ENCODE measurements around the gene CDK1. TPM values are rescaled to one million over a fixed set of nuclear protein-coding genes. Genes with fewer than 3 reads are reported as not detected.

Gene CDK1
- total and polyA plus RNA-seq, 2 of the 8 experiments (the other 6 are each of a cell fraction or from before 2014, with no cell fraction given) = 29.4 to 111 TPM

GRCh38 chr10:60784641-60785040, 6.4 kb downstream of the CDK1 start:
- FAIRE-seq = no peak
- 94% methylated on average over 3 of the region's 3 CpGs; no CpG with 5 or more reads in 1 of the 2 experiments for WGBS, 2 experiments (ENCODE audit: extremely low coverage in 1 of 2, insufficient coverage in 1 of 2, insufficient read length in 1 of 2, insufficient replicate concordance in 2 of 2, low coverage in 1 of 2, low lambda C conversion rate in 2 of 2, missing lambda C conversion rate in 1 of 2)
- peaks cover 4 to 13% of the 10 kb centered on the region in 2 experiments for H4K20me1 ChIP-seq (replicated peaks in 1 of 2; ENCODE audit: control insufficient read depth in 1 of 2, insufficient read depth in 2 of 2, low read length in 2 of 2)

More at GRCh38 chr10:60784641-60785040, 6.4 kb downstream of the CDK1 start:
- peaks cover 14 to 100% of the 10 kb centered on the region in 2 experiments; a peak in 3 of 4 replicates for H3K79me2 ChIP-seq (ENCODE audit: control insufficient read depth in 1 of 2, insufficient read depth in 2 of 2, low read length in 2 of 2)
- H3K56ac ChIP-seq (replicated peaks; ENCODE audit: insufficient read length, low read depth, low read length) = no peak overlapping the region
- no peak overlapping the region for H3K4ac ChIP-seq (replicated peaks; ENCODE audit: insufficient read length, low read depth, low read length)
- H3K4me3 ChIP-seq (ENCODE audit: extremely low read depth in 1 of 4, insufficient read depth in 2 of 4, low read depth in 3 of 4, low read length in 4 of 4) = no peak overlapping the region
- H2BK12ac ChIP-seq (ENCODE audit: low read depth, low read length) = no peak overlapping the region
- no peak overlapping the region for H2BK5ac ChIP-seq (ENCODE audit: low read depth, low read length)
- H3K27me3 ChIP-seq (replicated peaks in 1 of 4; ENCODE audit: control insufficient read depth in 3 of 4, extremely low read depth in 1 of 4, insufficient read depth in 3 of 4, low read length in 3 of 4) = no peaks in the 10 kb centered on the region
- H4K8ac ChIP-seq (ENCODE audit: extremely low read depth, insufficient read depth, low read length) = no peak overlapping the region
- ChIA-PET CTCF (ENCODE audit: partially characterized antibody) (interaction anchor here (0.5 to 1.3 kb wide), 2 partner anchors 339 to 606 kb away, joined by 4 read pairs; no protein-coding TSS in a partner anchor), POLR2A (ENCODE audit: partially characterized antibody) (interaction anchor here (0.6 to 1.9 kb wide), 2 partner anchors 12 to 668 kb away, joined by 3 to 11 read pairs; no protein-coding TSS in a partner anchor)
- no peaks in the 10 kb centered on the region for H3K79me1 ChIP-seq (ENCODE audit: low read depth, low read length)
- no peak overlapping the region for H3K9ac ChIP-seq (replicated peaks in 1 of 4; ENCODE audit: extremely low read depth in 1 of 4, low read depth in 3 of 4, low read length in 3 of 4)
- no peak overlapping the region for H3K14ac ChIP-seq (ENCODE audit: insufficient read length)
- H2AFZ ChIP-seq (ENCODE audit: low read length) = no peak overlapping the region
- peaks cover 0 to 91% (median 30%) of the 10 kb centered on the region in 4 experiments; a peak in 6 of 8 replicates for H3K36me3 ChIP-seq (ENCODE audit: control insufficient read depth in 2 of 4, insufficient read depth in 4 of 4, low read length in 3 of 4)
- DNase-seq (ENCODE audit: low read depth in 1 of 2, low spot score in 2 of 2) = no peak
- H3K27ac ChIP-seq (ENCODE audit: low read depth, low read length) = no peak overlapping the region
- H4K91ac ChIP-seq (replicated peaks; ENCODE audit: insufficient read length, low read length) = no peak overlapping the region
- H3K4me2 ChIP-seq (ENCODE audit: insufficient read depth in 1 of 2, low read depth in 2 of 2, low read length in 2 of 2) = no peak overlapping the region
- H2BK15ac ChIP-seq (ENCODE audit: low read length) = no peak overlapping the region
- no peak overlapping the region for H2BK120ac ChIP-seq (replicated peaks; ENCODE audit: low read depth, low read length)
- H2AK5ac ChIP-seq (ENCODE audit: low read depth, low read length) = no peak overlapping the region
- no peak overlapping the region for H3K23ac ChIP-seq (ENCODE audit: insufficient read length)
- no peak overlapping the region for H2BK20ac ChIP-seq (ENCODE audit: low read length)
- H3K4me1 ChIP-seq (replicated peaks in 1 of 4; ENCODE audit: control insufficient read depth in 3 of 4, insufficient read depth in 4 of 4, low read length in 3 of 4) = peaks cover 0 to 6% (median under 1%) of the 10 kb centered on the region in 4 experiments; a peak in 2 of 7 replicates
- no peak overlapping the region for H4K5ac ChIP-seq (ENCODE audit: insufficient read length, low read depth, low read length)
- no peak for TF ChIP-seq SAP30 (IDR thresholded peaks at IDR 0.05; ENCODE audit: insufficient read depth, insufficient replicate concordance, low read length)
- no peak for TF ChIP-seq POLR2AphosphoS5 (IDR thresholded peaks at IDR 0.05; ENCODE audit: low read depth, low read length)
- TF ChIP-seq HDAC2 (IDR thresholded peaks at IDR 0.05; ENCODE audit: borderline replicate concordance in 1 of 2, low read depth in 2 of 2, low read length in 2 of 2) = no peak
- no peak for TF ChIP-seq NANOG (IDR thresholded peaks at IDR 0.05; ENCODE audit: insufficient read depth, low read depth, low read length, poor library complexity, severe bottlenecking)
- no peak for TF ChIP-seq MAX (IDR thresholded peaks at IDR 0.05)
- no peak overlapping the region for H3K18ac ChIP-seq (ENCODE audit: extremely low read depth, low read length)
- no peaks in the 10 kb centered on the region for H3K9me3 ChIP-seq (ENCODE audit: insufficient read depth in 2 of 2, low read depth in 1 of 2, low read length in 1 of 2)
- H3K23me2 ChIP-seq (ENCODE audit: low read depth, low read length) = no peaks in the 10 kb centered on the region

Measured in H1 (cell line).